Activated CD8-positive, alpha-beta memory T cell treated with anti-CD3 and anti-CD28 coated beads, Interleukin-2, amount 10 ng/mL, durations not matched to agents 7 days and 5 days (primary cell): ENCODE results near the gene BHMT2. TPM values are rescaled to one million over a fixed set of nuclear protein-coding genes. Genes with fewer than 3 reads are reported as not detected.

Experiments used
- ATAC-seq: fragments of 150-1000 bp; cut with Tn5 transposase; one replicate; pipeline ENCODE4 v1.10.0; 2021; ENCODE audit warnings: moderate library complexity
- CTCF ChIA-PET: fragments of 350-600 bp; sonication (Branson Sonifier 250); formaldehyde crosslinking; loops from one replicate; lab custom pipeline; 2021; ENCODE audit warnings: antibody characterized with exemption; lab: Charles Lee
- DNase-seq: peaks from one replicate; pipeline ENCODE4 v3.0.0-alpha.2; 2020
- H3K27ac Mint-ChIP-seq: one replicate; pipeline ENCODE4 v1.8.0; 2021; ENCODE audit warnings: mild to moderate bottlenecking, mixed read lengths
- H3K27me3 Mint-ChIP-seq: one replicate; pipeline ENCODE4 v1.8.0; 2021; ENCODE audit warnings: mixed read lengths
- H3K36me3 Mint-ChIP-seq: one replicate; pipeline ENCODE4 v1.8.0; 2021; ENCODE audit warnings: mild to moderate bottlenecking, mixed read lengths
- H3K4me1 Mint-ChIP-seq: one replicate; pipeline ENCODE4 v1.8.0; 2021; ENCODE audit warnings: mixed read lengths
- H3K4me3 Mint-ChIP-seq: one replicate; pipeline ENCODE4 v1.8.0; 2021; ENCODE audit warnings: mild to moderate bottlenecking, moderate library complexity, mixed read lengths
- H3K9me3 Mint-ChIP-seq: one replicate; pipeline ENCODE4 v1.8.0; 2022; ENCODE audit warnings: low read depth, mixed read lengths
- total RNA-seq, 2 experiments: library from RNA; stranded (reverse); gene quantifications; one replicate each; pipeline ENCODE4 v1.2.3, GENCODE V29; 2021

Gene BHMT2
- total RNA-seq, 2 experiments from 2014 or later, result not detected

GRCh38 chr5:79135790-79136553 is 66.4 kb downstream of the BHMT2 start:
- H3K4me3 Mint-ChIP-seq, result no peak overlapping the region
- peaks cover 13% of the 10 kb centered on the region for H3K4me1 Mint-ChIP-seq
- H3K27ac Mint-ChIP-seq, result no peak overlapping the region
- no peaks in the 10 kb centered on the region for H3K9me3 Mint-ChIP-seq
- ATAC-seq (no peak), DNase-seq (no peak)
- CTCF ChIA-PET, result interaction anchor here (1.4 to 8.5 kb wide), 4 partner anchors 114 to 329 kb away, joined by 3 to 251 read pairs (median 6); no protein-coding TSS in a partner anchor
- no peaks in the 10 kb centered on the region for H3K36me3 Mint-ChIP-seq
- peaks cover 3% of the 10 kb centered on the region for H3K27me3 Mint-ChIP-seq

DNA sequence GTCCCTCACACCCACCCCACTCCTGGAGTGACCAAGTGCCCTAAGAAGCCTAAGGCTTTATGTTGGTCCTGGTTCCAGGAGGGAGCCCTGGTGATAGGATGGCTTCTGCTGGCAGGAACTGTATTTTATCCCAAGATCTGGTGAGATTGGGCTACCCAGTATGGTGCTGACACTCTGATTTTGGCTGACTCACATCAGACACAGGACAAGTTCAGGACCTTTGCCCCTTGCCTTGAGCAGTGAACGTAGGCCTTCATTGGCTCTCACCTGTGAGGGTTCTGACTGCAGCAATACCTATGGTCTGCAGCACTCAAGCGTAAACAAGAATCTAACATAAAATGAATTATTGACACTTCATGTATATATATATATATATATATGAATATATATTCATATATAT is 67.1 kb downstream of the BHMT2 start:
- Mint-ChIP-seq H3K4me1 (peaks cover 13% of the 10 kb centered on the region), H3K36me3 (no peaks in the 10 kb centered on the region), H3K27me3 (peaks cover 3% of the 10 kb centered on the region), H3K9me3 (no peaks in the 10 kb centered on the region), H3K27ac (no peak overlapping the region), H3K4me3 (no peak overlapping the region)
- DNase-seq, result no peak
- ATAC-seq, result no peak
- CTCF ChIA-PET, result interaction anchor here (8.5 kb wide), 1 partner anchor 114 kb away, joined by 251 read pairs; no protein-coding TSS in a partner anchor

Other genes with a start within 250 kb of the BHMT2 start
- gene ARSB, start 84.5 kb upstream of the BHMT2 start, total RNA-seq, result 10 to 100 TPM; 12.3 to 13.0 TPM
- gene DMGDH, start 93 bp upstream of the BHMT2 start, total RNA-seq, result under 1 TPM; 0.33 to 0.70 TPM
- gene BHMT, start 42.0 kb downstream of the BHMT2 start, total RNA-seq, result not detected
- gene JMY, start 166.4 kb downstream of the BHMT2 start, total RNA-seq, result 1 to 10 TPM; 5.1 to 6.1 TPM